ENCODE data around the gene EXOSC3.
A peak's percentile ranks its signal among the peaks of the same experiment; 100 is the strongest.

GRCh38 chr9:37800631-37801286 is 15.9 kb upstream of the EXOSC3 start, which contains the start of gene DCAF10:
- TF ChIP-seq CTCF (IDR thresholded peaks at IDR 0.05) (no peak), EZH2 (IDR thresholded peaks at IDR 0.05) (peak; percentile 21), EZH2phosphoT487 (IDR thresholded peaks at IDR 0.05) (no peak)

Data from neural progenitor cell (in vitro differentiated cells).